CD4-positive, alpha-beta T cell (primary cell): ENCODE data around the gene CCDC154. TPM values are rescaled to one million over a fixed set of nuclear protein-coding genes. Genes with fewer than 3 reads are reported as not detected.

Experiments used
- ATAC-seq: fragments of 200-7000 bp; cut with Tn5 transposase; one replicate; pipeline ENCODE4 v1.10.0; 2022; ENCODE audit warnings: mild to moderate bottlenecking; ENCODE audit not compliant: poor library complexity
- CTCF ChIA-PET: fragments of 350-600 bp; sonication (Branson Sonifier 250); formaldehyde crosslinking; loops from one replicate; lab custom pipeline; 2021; ENCODE audit warnings: antibody characterized with exemption, inconsistent platforms; lab: Charles Lee
- POLR2A ChIA-PET: fragments of 350-600 bp; sonication (Branson Sonifier 250); formaldehyde crosslinking; loops from one replicate; lab custom pipeline; 2021; ENCODE audit warnings: antibody characterized with exemption, inconsistent platforms; lab: Charles Lee
- DNase-seq, 14 experiments: peaks; one replicate each; pipeline ENCODE4 v3.0.0-alpha.2; 2013 to 2020; ENCODE audit warnings: mixed read lengths in 2 of 14
- H3K27ac ChIP-seq, 2 donors: one replicate each; pipeline versions ENCODE4 v1.5.1 to v1.7.0; 2013; ENCODE audit warnings: low read length in 2 of 2, low read depth in 1 of 2, mild to moderate bottlenecking in 1 of 2
- H3K27me3 ChIP-seq, 2 experiments: 1 replicate in 1 of 2; 2 replicates in 1 of 2; pipeline versions ENCODE4 v1.6.1 to v1.7.0; 2013; ENCODE audit warnings: low read length in 2 of 2, control low read depth in 1 of 2, mild to moderate bottlenecking in 1 of 2, moderate library complexity in 1 of 2; ENCODE audit not compliant: insufficient read depth in 2 of 2, control insufficient read depth in 1 of 2
- H3K36me3 ChIP-seq: one replicate; pipeline ENCODE4 v1.6.1; 2013; ENCODE audit warnings: low read length, control low read depth; ENCODE audit not compliant: insufficient read depth
- H3K4me1 ChIP-seq: one replicate; pipeline ENCODE4 v1.6.1; 2013; ENCODE audit warnings: low read length, control low read depth; ENCODE audit not compliant: insufficient read depth
- H3K4me3 ChIP-seq: one replicate; pipeline ENCODE4 v1.5.1; 2013; ENCODE audit warnings: mild to moderate bottlenecking, low read length, moderate library complexity
- H3K9me3 ChIP-seq, 2 experiments: 1 replicate in 1 of 2; 2 replicates in 1 of 2; pipeline versions ENCODE4 v1.6.1 to v1.7.0; 2013; ENCODE audit warnings: low read length in 2 of 2, mild to moderate bottlenecking in 2 of 2, control low read depth in 1 of 2, moderate library complexity in 1 of 2; ENCODE audit not compliant: control insufficient read depth in 1 of 2, insufficient read depth in 1 of 2
- H3K27ac Mint-ChIP-seq: one replicate; pipeline ENCODE4 v1.8.0; 2020; ENCODE audit warnings: mixed read lengths
- H3K27me3 Mint-ChIP-seq: one replicate; pipeline ENCODE4 v1.8.0; 2021; ENCODE audit warnings: mixed read lengths
- H3K36me3 Mint-ChIP-seq: one replicate; pipeline ENCODE4 v1.8.0; 2021; ENCODE audit warnings: low read depth, mixed read lengths
- H3K4me1 Mint-ChIP-seq: one replicate; pipeline ENCODE4 v1.8.0; 2021; ENCODE audit warnings: low read depth, mixed read lengths
- H3K4me3 Mint-ChIP-seq: one replicate; pipeline ENCODE4 v1.8.0; 2020; ENCODE audit warnings: mild to moderate bottlenecking, mixed read lengths
- H3K9me3 Mint-ChIP-seq: one replicate; pipeline ENCODE4 v1.8.0; 2020; ENCODE audit warnings: mixed read lengths
- CTCF ChIP-seq: fragments of 200-600 bp; IDR thresholded peaks from one replicate; pipeline ENCODE4 v1.8.0; 2022; ENCODE audit warnings: antibody characterized with exemption, mild to moderate bottlenecking
- intact Hi-C, 2 experiments: fragments of 100-400 bp; cut with DNase I in 1 of 2; cut with micrococcal nuclease in 1 of 2; formaldehyde crosslinking; loops; one replicate each; pipeline versions ENCODE4 v1.15.1 to v1.9.0; 2023 to 2025; cut with DNase I, micrococcal nuclease
- total RNA-seq, 174 experiments: library from RNA in 2 of 174; stranded (reverse) in 2 of 174; gene quantifications; one replicate each; pipeline ENCODE4 v1.2.3 and lab custom pipeline; 2021 to 2026

The CCDC154 gene
- total RNA-seq, 2 experiments from 2014 or later, result 2.9 to 3.0 TPM

GRCh38 chr16:1465567-1465915, 21.2 kb upstream of the CCDC154 start:
- no peak for ATAC-seq
- no peak for DNase-seq
- Histone ChIP-seq H3K27ac (no peak overlapping the region), H3K27me3 (no peaks in the 10 kb centered on the region), H3K4me1 (peaks cover 3% of the 10 kb centered on the region), H3K9me3 (no peaks in the 10 kb centered on the region), H3K4me3 (no peak overlapping the region), H3K36me3 (peaks cover 20% of the 10 kb centered on the region)
- ChIA-PET POLR2A (no interaction called here), CTCF (no interaction called here)
- H3K4me3 Mint-ChIP-seq, result no peak overlapping the region
- H3K36me3 Mint-ChIP-seq, result peaks cover 18% of the 10 kb centered on the region
- no peaks in the 10 kb centered on the region for H3K27me3 Mint-ChIP-seq
- H3K4me1 Mint-ChIP-seq, result peaks cover 10% of the 10 kb centered on the region
- H3K9me3 Mint-ChIP-seq, result no peaks in the 10 kb centered on the region
- no peak overlapping the region for H3K27ac Mint-ChIP-seq
- no peak for TF ChIP-seq CTCF
- intact Hi-C loops, result no loop called here

- Mint-ChIP-seq H3K9me3 (no peaks in the 10 kb centered on the region), H3K4me1 (peaks cover 5% of the 10 kb centered on the region), H3K36me3 (peaks cover 22% of the 10 kb centered on the region), H3K27ac (no peak overlapping the region), H3K27me3 (no peaks in the 10 kb centered on the region), H3K4me3 (no peak overlapping the region)
- Histone ChIP-seq H3K9me3 (no peaks in the 10 kb centered on the region), H3K27me3 (no peaks in the 10 kb centered on the region), H3K27ac (no peak overlapping the region), H3K36me3 (peaks cover 25% of the 10 kb centered on the region), H3K4me3 (no peak overlapping the region), H3K4me1 (no peaks in the 10 kb centered on the region)
- intact Hi-C loops, result no loop called here
- CTCF ChIA-PET, result no interaction called here
- TF ChIP-seq CTCF, result no peak
- ATAC-seq (no peak), DNase-seq (no peak)
- POLR2A ChIA-PET, result no interaction called here
These were observed 20.7 kb upstream of the CCDC154 start for GRCh38 chr16:1464894-1465566.

GRCh38 chr16:1464196-1464893, 20.0 kb upstream of the CCDC154 start:
- ATAC-seq, result no peak
- intact Hi-C loops, result no loop called here
- Mint-ChIP-seq H3K36me3 (peaks cover 22% of the 10 kb centered on the region), H3K27ac (no peak overlapping the region), H3K4me3 (no peak overlapping the region), H3K4me1 (no peaks in the 10 kb centered on the region), H3K27me3 (no peaks in the 10 kb centered on the region), H3K9me3 (no peaks in the 10 kb centered on the region)
- ChIA-PET CTCF (no interaction called here), POLR2A (interaction anchor here (0.6 kb wide), 1 partner anchor 14 kb away, joined by 3 read pairs; no protein-coding TSS in a partner anchor)
- no peaks in the 10 kb centered on the region for H3K4me1 ChIP-seq
- H3K27ac ChIP-seq, result no peak overlapping the region
- DNase-seq, result no peak
- H3K27me3 ChIP-seq, result no peaks in the 10 kb centered on the region
- H3K4me3 ChIP-seq, result no peak overlapping the region
- TF ChIP-seq CTCF, result no peak
- no peaks in the 10 kb centered on the region for H3K9me3 ChIP-seq
- H3K36me3 ChIP-seq, result peaks cover 27% of the 10 kb centered on the region
